Measurements from ENCODE around the gene PRKG1.

GRCh38 chr10:51617576-51618235 lies 543.4 kb downstream of the PRKG1 start:
- TF ChIP-seq CTCF (conservative IDR thresholded peaks at IDR 0.05; ENCODE audit: low read length) = no peak
- no peak for TF ChIP-seq EZH2phosphoT487 (IDR thresholded peaks at IDR 0.05; ENCODE audit: borderline replicate concordance)

Data from Loucy (cell line).